SU-DHL-6 (cell line): ENCODE results near the gene TEX19.

Experiments used
- H2AFZ ChIP-seq: fragments of 200-600 bp; sonication (generic); 2 replicates; pipeline ENCODE4 v1.6.1; 2014; ENCODE audit warnings: low read depth, mild to moderate bottlenecking, moderate library complexity, mixed read lengths, antibody characterized with exemption, low read length; ENCODE audit not compliant: severe bottlenecking
- H3F3A ChIP-seq: fragments of 200-600 bp; shearing (Covaris generic); 2 replicates; pipeline ENCODE4 v1.6.0; 2016; ENCODE audit warnings: antibody characterized with exemption, mild to moderate bottlenecking; ENCODE audit not compliant: insufficient read depth
- H3K27ac ChIP-seq: fragments of 200-600 bp; sonication (generic); 2 replicates; pipeline ENCODE4 v1.5.1; 2016; ENCODE audit warnings: low read depth, mild to moderate bottlenecking, low read length, moderate library complexity, mixed read lengths
- H3K27me3 ChIP-seq: fragments of 200-600 bp; sonication (generic), shearing (Covaris generic); 2 replicates; pipeline ENCODE4 v1.6.0; 2014; ENCODE audit warnings: mild to moderate bottlenecking, low read length
- H3K36me3 ChIP-seq: fragments of 200-600 bp; sonication (generic); 2 replicates; pipeline ENCODE4 v1.6.1; 2014; ENCODE audit warnings: mild to moderate bottlenecking, low read length, mixed read lengths
- H3K4me2 ChIP-seq: fragments of 300-600, 200-600 bp; shearing (Covaris generic), sonication (generic); 2 replicates; pipeline ENCODE4 v1.6.0; 2014; ENCODE audit warnings: low read length, low read depth, mild to moderate bottlenecking; ENCODE audit not compliant: poor library complexity, severe bottlenecking
- H3K4me3 ChIP-seq: fragments of 200-600 bp; sonication (generic); 2 replicates; pipeline ENCODE4 v1.5.1; 2014; ENCODE audit warnings: antibody characterized with exemption, low read length, mild to moderate bottlenecking, mixed read lengths; ENCODE audit not compliant: insufficient read depth, poor library complexity, severe bottlenecking
- H3K79me2 ChIP-seq: fragments of 200-600 bp; sonication (generic); 2 replicates; pipeline ENCODE4 v1.6.1; 2014; ENCODE audit warnings: mild to moderate bottlenecking, low read length, moderate library complexity; ENCODE audit not compliant: insufficient read depth
- H3K9ac ChIP-seq: fragments of 200-600 bp; sonication (generic); 2 replicates; pipeline ENCODE4 v1.7.0; 2014; ENCODE audit warnings: mild to moderate bottlenecking, low read length
- H3K9me2 ChIP-seq: fragments of 200-600 bp; sonication (generic); replicated peaks from 2 replicates; pipeline ENCODE4 v1.6.1; 2014; ENCODE audit warnings: low read length; ENCODE audit not compliant: insufficient read depth
- H3K9me3 ChIP-seq: fragments of 200-600 bp; sonication (generic); 2 replicates; pipeline ENCODE4 v1.6.1; 2014; ENCODE audit warnings: low read length, mixed read lengths; ENCODE audit not compliant: insufficient read depth
- H4K20me1 ChIP-seq: fragments of 200-600 bp; sonication (generic); 2 replicates; pipeline ENCODE4 v1.6.1; 2014; ENCODE audit warnings: low read depth, mild to moderate bottlenecking, antibody characterized with exemption, low read length, moderate library complexity, mixed read lengths
- CTCF ChIP-seq: fragments of 200-600 bp; sonication (generic); IDR thresholded peaks from one replicate; pipeline ENCODE4 v1.5.1; 2017; ENCODE audit warnings: antibody characterized with exemption, mild to moderate bottlenecking, low read length, moderate library complexity; ENCODE audit not compliant: insufficient read depth, poor library complexity, severe bottlenecking
- EZH2phosphoT487 ChIP-seq: fragments of 200-600 bp; sonication (generic), shearing (Covaris generic); conservative IDR thresholded peaks from 2 replicates; pipeline ENCODE4 v1.6.1; 2018; ENCODE audit warnings: mild to moderate bottlenecking, antibody characterized with exemption, low read length, moderate library complexity, mixed read lengths

Gene TEX19

GRCh38 chr17:82383411-82383810 lies 24.4 kb downstream of the TEX19 start:
- H3F3A ChIP-seq, result no peaks in the 10 kb centered on the region
- H2AFZ ChIP-seq, result no peak overlapping the region
- no peak overlapping the region for H3K27ac ChIP-seq
- no peak for TF ChIP-seq CTCF
- no peak for TF ChIP-seq EZH2phosphoT487
- H3K79me2 ChIP-seq, result no peaks in the 10 kb centered on the region
- H3K27me3 ChIP-seq, result no peaks in the 10 kb centered on the region
- H3K4me2 ChIP-seq, result no peak overlapping the region
- H3K9me2 ChIP-seq, result no peaks in the 10 kb centered on the region
- no peak overlapping the region for H3K4me3 ChIP-seq
- no peaks in the 10 kb centered on the region for H4K20me1 ChIP-seq
- H3K9me3 ChIP-seq, result no peaks in the 10 kb centered on the region
- no peak overlapping the region for H3K9ac ChIP-seq
- H3K36me3 ChIP-seq, result no peaks in the 10 kb centered on the region

GRCh38 chr17:82384051-82384729 lies 25.1 kb downstream of the TEX19 start:
- Histone ChIP-seq H4K20me1 (no peaks in the 10 kb centered on the region), H3K9ac (no peak overlapping the region), H3K4me2 (no peak overlapping the region), H3K4me3 (no peak overlapping the region), H3K9me3 (no peaks in the 10 kb centered on the region), H3K36me3 (no peaks in the 10 kb centered on the region), H3K27me3 (no peaks in the 10 kb centered on the region), H3K9me2 (no peaks in the 10 kb centered on the region), H3K79me2 (no peaks in the 10 kb centered on the region), H3K27ac (no peak overlapping the region), H2AFZ (no peak overlapping the region), H3F3A (no peaks in the 10 kb centered on the region)
- TF ChIP-seq EZH2phosphoT487 (no peak), CTCF (no peak)

GRCh38 chr17:82384730-82385481 lies 25.9 kb downstream of the TEX19 start:
- Histone ChIP-seq H4K20me1 (no peaks in the 10 kb centered on the region), H3F3A (no peaks in the 10 kb centered on the region), H3K4me2 (no peak overlapping the region), H3K27ac (no peak overlapping the region), H3K9me3 (no peaks in the 10 kb centered on the region), H3K9me2 (no peaks in the 10 kb centered on the region), H3K9ac (no peak overlapping the region), H3K79me2 (no peaks in the 10 kb centered on the region), H3K4me3 (no peak overlapping the region), H3K36me3 (no peaks in the 10 kb centered on the region), H3K27me3 (no peaks in the 10 kb centered on the region), H2AFZ (no peak overlapping the region)
- TF ChIP-seq CTCF (no peak), EZH2phosphoT487 (no peak)
